Medulla oblongata (tissue), 1 donor: ENCODE data around the gene STYK1.
A peak's percentile ranks its signal among the peaks of the same experiment; 100 is the strongest.

Experiments used
- DNase-seq: peaks from one replicate; pipeline ENCODE4 v3.0.0-alpha.2; 2015; ENCODE audit errors: extremely low spot score

STYK1 gene

DNA sequence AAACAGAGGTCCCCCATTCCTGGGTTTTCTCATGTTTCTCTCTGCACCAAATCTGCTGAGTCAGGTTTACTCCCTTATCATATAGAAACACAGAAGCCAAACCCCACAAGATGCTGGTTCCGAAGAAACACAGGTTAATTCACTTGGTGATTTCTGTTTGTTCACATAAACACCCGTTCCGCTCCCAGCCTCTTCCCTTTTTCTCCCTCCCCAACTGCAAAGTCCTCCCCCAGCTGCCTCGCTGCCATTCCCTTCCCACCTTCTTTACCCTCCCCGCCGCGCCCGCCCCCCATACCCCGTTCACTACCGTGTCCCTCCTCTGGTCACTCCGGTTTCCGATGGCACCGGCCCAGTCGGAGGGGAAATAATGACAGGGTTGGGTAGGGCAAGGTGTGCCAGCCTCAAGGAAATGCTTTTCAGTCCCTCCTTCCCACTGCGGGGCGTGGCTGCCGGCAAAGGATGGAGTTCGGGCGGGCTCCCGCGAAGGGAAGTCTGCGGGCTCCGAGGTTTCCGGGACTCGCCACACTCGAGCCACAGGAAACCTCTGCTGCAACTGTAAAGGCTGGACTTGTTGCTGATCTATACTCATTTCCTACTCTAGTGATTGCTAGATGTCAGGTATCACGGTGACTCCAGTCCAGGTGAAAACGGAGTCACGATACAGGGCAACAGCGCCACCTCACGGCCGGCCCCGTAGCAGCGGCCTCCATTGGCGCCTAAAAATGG lies at the start of gene STYK1:
Gene STYK1, minus strand, starts transcription at position 394 of the 726 bp plus-strand sequence. CDS start 39,434 bp downstream, outside the sequence.
- peak; percentile 19 for DNase-seq

GRCh38 chr12:10722905-10723746 lies 49.3 kb upstream of the STYK1 start, which contains the start of gene YBX3:
Gene YBX3 (minus strand): TSS chr12:10723323. CDS start chr12:10723111, 212 bp downstream.
- DNase-seq = peak; percentile 78

- no peak for DNase-seq
These were observed 48.7 kb upstream of the STYK1 start for GRCh38 chr12:10722502-10722904.

- peak; percentile 91 for DNase-seq
These were observed 48.0 kb upstream of the STYK1 start for GRCh38 chr12:10721651-10722501.

- no peak for DNase-seq
These were observed 47.3 kb upstream of the STYK1 start for GRCh38 chr12:10720974-10721650.

GRCh38 chr12:10719482-10719881 lies 45.6 kb upstream of the STYK1 start:
- no peak for DNase-seq

GRCh38 chr12:10718279-10718821 lies 44.5 kb upstream of the STYK1 start:
- no peak for DNase-seq

- DNase-seq = no peak
These were observed 43.6 kb upstream of the STYK1 start for GRCh38 chr12:10717410-10717809.

- peak; percentile 71 for DNase-seq
These were observed 43.0 kb upstream of the STYK1 start for GRCh38 chr12:10716704-10717315.

GRCh38 chr12:10716277-10716676 lies 42.4 kb upstream of the STYK1 start:
- no peak for DNase-seq

DNA sequence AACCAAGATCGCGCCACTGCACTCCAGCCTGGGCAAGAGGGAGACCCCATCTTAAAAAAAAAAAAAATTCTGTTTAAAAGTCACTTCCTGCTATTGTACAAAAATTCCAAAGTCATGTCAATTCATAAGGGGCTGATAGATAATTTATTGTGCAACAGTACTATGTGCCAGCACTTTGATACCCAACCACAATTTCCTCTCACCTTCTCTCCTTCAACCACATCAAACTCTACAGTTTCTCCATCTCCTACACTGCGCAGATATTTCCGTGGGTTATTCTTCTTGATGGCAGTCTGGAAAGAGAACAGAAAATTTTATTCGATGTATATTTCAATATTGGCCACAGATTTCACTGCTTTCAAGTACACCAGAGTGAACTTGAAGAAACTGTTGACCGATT lies 41.6 kb upstream of the STYK1 start:
- no peak for DNase-seq

DNA sequence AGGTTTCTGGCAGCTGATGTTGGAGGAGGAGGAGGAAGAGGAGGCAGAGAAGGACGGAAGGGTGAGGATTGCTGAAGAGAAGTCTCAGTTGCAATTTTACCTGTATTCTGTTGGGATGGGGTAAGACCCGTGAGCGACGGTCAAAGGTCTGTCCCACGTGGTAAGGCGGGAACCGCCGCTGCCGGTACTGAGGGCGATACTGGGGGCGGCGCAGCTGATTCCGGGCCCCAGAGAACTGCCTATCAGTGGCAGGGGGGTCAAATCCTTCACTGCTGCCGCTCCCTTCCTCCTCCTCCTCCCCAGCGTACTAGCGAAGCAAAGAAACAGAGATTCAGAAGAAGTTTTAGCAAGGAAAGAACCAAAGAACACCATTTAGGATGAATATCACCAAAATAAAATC lies 36.0 kb upstream of the STYK1 start:
- DNase-seq = no peak

- no peak for DNase-seq
These were observed 35.0 kb upstream of the STYK1 start for GRCh38 chr12:10708862-10709261.

DNA sequence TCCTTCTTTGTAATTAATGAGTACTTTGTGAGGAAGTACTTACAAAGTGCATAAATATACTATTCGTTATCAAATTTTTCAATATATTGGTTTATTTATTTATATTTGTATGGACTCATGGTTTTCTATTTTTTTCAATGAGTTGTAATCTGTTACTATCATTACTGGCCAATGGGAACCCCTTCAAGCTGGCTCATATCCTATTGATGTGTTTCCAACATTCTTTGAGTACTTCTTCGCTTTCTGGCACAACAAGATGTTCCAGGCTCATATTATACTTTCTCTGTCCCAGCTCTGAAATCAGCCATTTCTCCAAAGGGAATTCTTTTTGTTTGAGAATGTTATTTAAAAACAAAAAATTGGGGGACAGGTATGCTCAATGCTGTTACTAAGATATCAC lies 31.8 kb upstream of the STYK1 start:
- no peak for DNase-seq

DNA sequence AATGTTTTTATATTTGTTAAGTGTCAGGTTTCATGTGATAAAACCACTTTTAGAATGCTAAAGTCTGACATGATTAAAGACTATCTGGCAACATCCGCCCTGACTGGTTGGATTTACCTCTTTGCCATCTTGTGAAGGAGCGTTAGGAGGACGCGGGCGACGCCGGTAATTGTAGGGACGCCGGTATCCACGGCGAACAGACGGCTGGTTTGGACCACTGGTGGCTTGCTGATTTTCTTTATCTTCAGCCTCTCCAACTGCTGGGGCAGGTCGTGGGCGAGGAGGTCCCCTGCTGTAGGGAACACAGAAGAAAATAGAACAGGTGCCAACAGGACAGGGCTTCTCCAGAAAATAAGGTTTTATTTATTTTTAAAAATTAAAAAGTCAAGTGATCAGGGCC lies 28.0 kb upstream of the STYK1 start:
- DNase-seq = no peak

GRCh38 chr12:10701131-10701681 lies 27.4 kb upstream of the STYK1 start:
- no peak for DNase-seq

GRCh38 chr12:10700581-10700980 lies 26.7 kb upstream of the STYK1 start:
- no peak for DNase-seq

DNA sequence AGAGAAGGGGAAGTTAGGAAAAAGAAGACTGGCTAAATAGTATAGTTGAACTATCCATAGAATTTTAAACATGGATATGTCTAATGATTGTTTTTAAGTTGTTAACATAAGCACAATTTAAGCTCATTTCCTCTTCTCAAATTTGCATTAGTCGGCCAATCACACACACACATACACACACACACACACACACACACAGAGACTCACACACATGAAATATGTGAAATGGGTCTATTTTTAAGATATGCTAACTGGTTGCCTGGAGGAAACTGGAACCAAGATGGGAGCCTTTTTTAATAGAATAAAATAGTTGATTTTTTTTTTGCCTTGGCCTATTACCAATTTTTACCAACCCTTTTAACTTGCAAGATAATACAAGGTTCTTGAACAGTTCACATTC lies 24.0 kb upstream of the STYK1 start:
- DNase-seq = no peak

- DNase-seq = no peak
These were observed 23.3 kb upstream of the STYK1 start for GRCh38 chr12:10697156-10697555.

DNA sequence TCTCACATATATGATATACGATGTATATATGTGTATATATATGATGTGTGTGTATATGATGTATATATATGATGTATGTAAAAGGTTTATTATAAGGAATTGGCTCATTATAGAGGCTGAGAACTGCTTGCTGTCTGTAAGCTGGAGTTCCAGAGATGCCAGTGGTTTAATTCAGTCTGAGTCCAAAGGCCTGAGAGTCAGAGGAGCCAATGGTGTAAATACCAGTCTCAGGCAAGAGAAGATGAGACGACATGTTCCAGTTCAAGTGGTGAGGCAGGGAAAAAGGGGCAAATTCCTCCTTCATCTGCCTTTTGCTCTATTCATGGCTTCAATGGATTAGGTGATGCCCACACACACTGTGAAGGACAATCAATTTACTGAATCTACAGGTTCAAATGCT lies 17.1 kb upstream of the STYK1 start:
- DNase-seq = no peak
